ENCODE results near the gene SH3RF3. TPM values are rescaled to one million over a fixed set of nuclear protein-coding genes. Genes with fewer than 3 reads are reported as not detected.
A peak's percentile ranks its signal among the peaks of the same experiment; 100 is the strongest.

The SH3RF3 gene
- total and polyA plus RNA-seq, 2 of the 13 experiments (the other 11 are each of a cell fraction or from before 2014, with no cell fraction given), result 0.04 TPM; not detected in 1

- Histone ChIP-seq H3K27me3 (ENCODE audit: control insufficient read depth in 1 of 2, insufficient read depth in 2 of 2, low read length in 2 of 2) (peaks cover 7 to 24% of the 10 kb centered on the region in 2 experiments; a peak in 4 of 5 replicates), H3K27ac (ENCODE audit: extremely low read length, insufficient read depth, low read length) (no peak overlapping the region), H4K20me1 (ENCODE audit: insufficient read depth, low read length) (no peaks in the 10 kb centered on the region), H3K4me1 (ENCODE audit: insufficient read depth, low read length) (no peaks in the 10 kb centered on the region), H2AFZ (ENCODE audit: low read length) (no peak overlapping the region), H3K36me3 (replicated peaks in 1 of 2; ENCODE audit: control insufficient read depth in 1 of 2, insufficient read depth in 2 of 2, low read length in 2 of 2) (no peaks in the 10 kb centered on the region), H3K9ac (ENCODE audit: insufficient read depth, low read depth, low read length) (no peak overlapping the region), H3K79me2 (ENCODE audit: insufficient read depth, low read length) (no peaks in the 10 kb centered on the region), H3K4me2 (ENCODE audit: low read depth, low read length) (no peak overlapping the region), H3K4me3 (replicated peaks in 1 of 3; ENCODE audit: insufficient read depth in 1 of 3, low read depth in 2 of 3, low read length in 3 of 3) (no peak overlapping the region), H3K9me3 (ENCODE audit: low read length) (no peaks in the 10 kb centered on the region)
- ChIA-PET POLR2A (no interaction called here), CTCF (ENCODE audit: low intra/inter-chr PET ratio, low total read pairs) (no interaction called here)
- ATAC-seq, result peak; percentile 74
- intact Hi-C loops (cut with micrococcal nuclease; ENCODE audit: unreplicated experiment), result no loop called here
- no peak for FAIRE-seq
- WGBS (ENCODE audit: low lambda C conversion rate), result 51% methylated on average over 16 of the region's 18 CpGs
- no peak for DNase-seq (ENCODE audit: low spot score)
- TF ChIP-seq LRRFIP1 (CRISPR knock-in tag; conservative IDR thresholded peaks at IDR 0.05) (no peak), ZNF792 (CRISPR knock-in tag; IDR thresholded peaks at IDR 0.05) (no peak), ZBTB2 (CRISPR knock-in tag; IDR thresholded peaks at IDR 0.05; ENCODE audit: low read depth) (no peak), TP53 (CRISPR knock-in tag; conservative IDR thresholded peaks at IDR 0.05) (no peak), HNF4G (IDR thresholded peaks at IDR 0.05; ENCODE audit: borderline replicate concordance, low read depth, low read length) (no peak), HNF4G (CRISPR knock-in tag; IDR thresholded peaks at IDR 0.05; ENCODE audit: borderline replicate concordance, low read depth) (no peak), ZBTB26 (CRISPR knock-in tag; IDR thresholded peaks at IDR 0.05; ENCODE audit: borderline replicate concordance) (no peak), HMG20B (CRISPR knock-in tag; conservative IDR thresholded peaks at IDR 0.05) (no peak), FOXJ3 (CRISPR knock-in tag; IDR thresholded peaks at IDR 0.05; ENCODE audit: borderline replicate concordance) (no peak), NR2F6 (IDR thresholded peaks at IDR 0.05) (no peak), NR2F6 (CRISPR knock-in tag; IDR thresholded peaks at IDR 0.05) (no peak), ZSCAN30 (CRISPR knock-in tag; IDR thresholded peaks at IDR 0.05) (no peak), MED8 (CRISPR knock-in tag; IDR thresholded peaks at IDR 0.05; ENCODE audit: insufficient replicate concordance) (no peak), YEATS2 (CRISPR knock-in tag; IDR thresholded peaks at IDR 0.05; ENCODE audit: borderline replicate concordance) (no peak), MAFF (IDR thresholded peaks at IDR 0.05; ENCODE audit: low read depth, low read length) (no peak), SAP130 (CRISPR knock-in tag; IDR thresholded peaks at IDR 0.05; ENCODE audit: low read depth) (no peak), HCFC1 (IDR thresholded peaks at IDR 0.05; ENCODE audit: low read depth, low read length) (no peak)
- in situ Hi-C loops (cut with HindIII; ENCODE audit: extremely low pct_ligation_motif_present, low pct_unique_long_range_greater_than_20kb), result no loop called here
- BruUV-seq (replicated peaks), result no TSS peak
Observed at GRCh38 chr2:109349503-109350465, 220.8 kb downstream of the SH3RF3 start.
